GM10266 (cell line): ENCODE measurements around the gene C2CD4B.

Source experiments
- DNase-seq: peaks from one replicate; pipeline ENCODE4 v3.0.0; 2012; ENCODE audit errors: extremely low spot score
- CTCF ChIP-seq: IDR thresholded peaks from 2 replicates; pipeline ENCODE4 v1.5.1; 2012; ENCODE audit warnings: mild to moderate bottlenecking, low read depth; ENCODE audit not compliant: control insufficient read depth, insufficient read depth; ENCODE audit errors: missing control alignments

C2CD4B gene

DNA sequence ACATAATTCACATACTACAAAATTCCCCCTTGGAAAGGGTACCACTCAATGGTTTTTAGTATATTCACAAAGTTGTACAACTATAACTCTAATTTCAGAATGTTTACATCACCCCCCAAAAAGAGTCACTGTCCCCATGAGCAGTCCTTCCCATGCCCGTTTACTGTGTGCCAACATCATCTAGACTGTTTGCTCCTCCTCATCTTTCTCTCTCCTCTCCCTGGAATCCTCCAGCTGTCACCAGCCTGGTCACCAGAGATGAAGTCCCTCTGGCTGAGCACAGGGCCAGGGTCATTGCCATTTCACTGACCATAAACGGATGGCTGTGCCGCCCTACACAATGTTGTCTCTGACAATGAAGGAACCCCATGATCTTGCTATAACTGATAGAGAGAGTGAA, 45.2 kb downstream of the C2CD4B start:
- DNase-seq = no peak
- no peak for TF ChIP-seq CTCF

GRCh38 chr15:62119227-62119864, 45.7 kb downstream of the C2CD4B start:
- TF ChIP-seq CTCF = no peak
- DNase-seq = no peak

- TF ChIP-seq CTCF = no peak
- no peak for DNase-seq
Measured at GRCh38 chr15:62118520-62119226, 46.4 kb downstream of the C2CD4B start.

DNA sequence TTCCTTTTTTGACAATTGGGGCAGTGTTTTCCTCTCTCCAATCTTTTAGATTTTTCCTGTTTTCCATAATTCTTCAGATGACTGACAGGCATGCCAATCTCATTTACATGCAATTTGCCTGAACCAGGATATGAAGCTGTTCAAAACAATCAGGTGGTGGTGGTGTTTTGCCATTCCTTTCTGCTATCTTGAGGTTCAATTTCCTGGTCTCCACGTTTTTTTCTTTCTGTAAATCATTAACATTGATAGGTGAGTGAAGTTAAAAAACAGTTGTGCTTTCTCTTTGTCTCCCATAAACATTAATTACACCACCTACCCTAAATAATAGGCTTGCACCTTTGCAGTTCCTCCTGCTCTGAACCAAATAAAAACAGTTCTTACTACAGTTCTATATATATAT, 49.2 kb downstream of the C2CD4B start:
- TF ChIP-seq CTCF = no peak

More for the DNA sequence above, 49.2 kb downstream of the C2CD4B start:
- DNase-seq = no peak
